Measurements from ENCODE around the gene RIOK2. TPM values are rescaled to one million over a fixed set of nuclear protein-coding genes. Genes with fewer than 3 reads are reported as not detected.

RIOK2 gene
- total and polyA plus RNA-seq, 10 of the 15 experiments (the other 5 are each of a cell fraction or from before 2014, with no cell fraction given): 23.0 to 69.1 (median 33.3) TPM

DNA sequence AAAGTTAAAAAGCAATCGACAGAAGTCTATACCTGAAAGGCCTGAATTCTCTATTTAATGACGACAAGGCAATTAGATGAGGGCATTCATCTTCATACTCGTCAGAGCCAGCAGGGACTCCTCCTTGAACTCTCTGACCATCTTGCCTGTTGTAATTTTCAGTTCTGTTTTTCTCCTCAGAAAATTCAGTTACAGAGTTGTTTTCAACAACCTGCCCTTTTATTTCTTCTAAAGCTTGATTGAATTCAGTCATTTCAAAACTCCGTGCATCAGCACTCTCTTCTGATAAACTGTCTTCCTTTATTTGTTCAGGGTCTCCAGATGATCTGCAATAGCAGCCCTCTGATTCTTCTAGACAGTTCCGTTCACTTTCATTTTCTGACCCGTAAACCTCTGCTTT lies 15.6 kb downstream of the RIOK2 start (continued):
- TF ChIP-seq, protein P1, sequence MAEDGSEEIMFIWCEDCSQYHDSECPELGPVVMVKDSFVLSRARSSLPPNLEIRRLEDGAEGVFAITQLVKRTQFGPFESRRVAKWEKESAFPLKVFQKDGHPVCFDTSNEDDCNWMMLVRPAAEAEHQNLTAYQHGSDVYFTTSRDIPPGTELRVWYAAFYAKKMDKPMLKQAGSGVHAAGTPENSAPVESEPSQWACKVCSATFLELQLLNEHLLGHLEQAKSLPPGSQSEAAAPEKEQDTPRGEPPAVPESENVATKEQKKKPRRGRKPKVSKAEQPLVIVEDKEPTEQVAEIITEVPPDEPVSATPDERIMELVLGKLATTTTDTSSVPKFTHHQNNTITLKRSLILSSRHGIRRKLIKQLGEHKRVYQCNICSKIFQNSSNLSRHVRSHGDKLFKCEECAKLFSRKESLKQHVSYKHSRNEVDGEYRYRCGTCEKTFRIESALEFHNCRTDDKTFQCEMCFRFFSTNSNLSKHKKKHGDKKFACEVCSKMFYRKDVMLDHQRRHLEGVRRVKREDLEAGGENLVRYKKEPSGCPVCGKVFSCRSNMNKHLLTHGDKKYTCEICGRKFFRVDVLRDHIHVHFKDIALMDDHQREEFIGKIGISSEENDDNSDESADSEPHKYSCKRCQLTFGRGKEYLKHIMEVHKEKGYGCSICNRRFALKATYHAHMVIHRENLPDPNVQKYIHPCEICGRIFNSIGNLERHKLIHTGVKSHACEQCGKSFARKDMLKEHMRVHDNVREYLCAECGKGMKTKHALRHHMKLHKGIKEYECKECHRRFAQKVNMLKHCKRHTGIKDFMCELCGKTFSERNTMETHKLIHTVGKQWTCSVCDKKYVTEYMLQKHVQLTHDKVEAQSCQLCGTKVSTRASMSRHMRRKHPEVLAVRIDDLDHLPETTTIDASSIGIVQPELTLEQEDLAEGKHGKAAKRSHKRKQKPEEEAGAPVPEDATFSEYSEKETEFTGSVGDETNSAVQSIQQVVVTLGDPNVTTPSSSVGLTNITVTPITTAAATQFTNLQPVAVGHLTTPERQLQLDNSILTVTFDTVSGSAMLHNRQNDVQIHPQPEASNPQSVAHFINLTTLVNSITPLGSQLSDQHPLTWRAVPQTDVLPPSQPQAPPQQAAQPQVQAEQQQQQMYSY (CRISPR knock-in tag; IDR thresholded peaks at IDR 0.05): no peak
- TF ChIP-seq KDM1A (IDR thresholded peaks at IDR 0.05; ENCODE audit: borderline replicate concordance): no peak
- peak; percentile 79 for TF ChIP-seq SPI1 (IDR thresholded peaks at IDR 0.05; ENCODE audit: borderline replicate concordance, insufficient read depth, low read depth, low read length)

DNA sequence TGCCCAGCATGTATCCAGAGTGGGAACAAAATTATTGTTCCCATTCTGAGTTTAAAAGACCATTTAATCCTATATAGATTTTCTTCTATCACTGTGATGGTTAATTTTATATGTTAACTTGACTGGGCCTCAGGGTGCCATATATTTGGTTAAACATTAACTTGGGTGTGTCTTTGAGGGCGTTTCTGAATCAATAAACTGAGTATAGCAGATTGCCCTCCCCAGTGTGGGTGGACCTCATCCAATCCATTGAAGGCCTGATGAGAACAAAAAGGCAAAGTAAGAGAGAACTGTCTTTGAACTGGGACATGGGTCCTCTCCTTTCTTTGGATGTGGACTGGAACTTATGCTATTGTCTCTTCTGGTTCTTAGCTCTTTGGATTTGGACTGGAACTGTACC lies 17.3 kb downstream of the RIOK2 start:
- no peaks in the 10 kb centered on the region for H3K27me3 ChIP-seq (replicated peaks in 1 of 2; ENCODE audit: control insufficient read depth in 2 of 2, insufficient read depth in 2 of 2, low read length in 1 of 2)
- SMC1A ChIA-PET (ENCODE audit: uncharacterized antibody, unreplicated experiment): interaction anchor here (0.8 to 14.7 kb wide), 10 partner anchors 17 to 551 kb away, joined by 3 to 178 read pairs (median 3); partner anchors contain the start of gene LIX1
- ATAC-seq (peak; percentile 6; the same call in 1 of the 3 replicates), DNase-seq (ENCODE audit: low read depth, low spot score) (no peak), FAIRE-seq (no peak)
- in situ Hi-C loops (cut with MboI): loop anchor here (10.0 kb wide), 1 partner anchor 551 kb away; no protein-coding TSS in a partner anchor
- peaks cover 2 to 9% of the 10 kb centered on the region in 2 experiments for H3K36me3 ChIP-seq (ENCODE audit: control insufficient read depth in 2 of 2, insufficient read depth in 2 of 2, low read length in 1 of 2)
- RAD21 ChIA-PET (ENCODE audit: unreplicated experiment): interaction anchor here (0.5 to 7.6 kb wide), 5 partner anchors 168 to 552 kb away, joined by 3 to 68 read pairs (median 3); no protein-coding TSS in a partner anchor
- no TSS peak for BruUV-seq (replicated peaks)
- intact Hi-C loops (cut with micrococcal nuclease; ENCODE audit: unreplicated experiment): no loop called here
- CTCF ChIA-PET: interaction anchor here (1.0 to 15.3 kb wide), 11 partner anchors 8 to 551 kb away, joined by 3 to 223 read pairs (median 8); partner anchors contain the start of genes ERAP1 and LIX1
- 41% methylated on average over 1 of the region's 1 CpG for WGBS (ENCODE audit: insufficient coverage, insufficient replicate concordance, low lambda C conversion rate, missing lambda C conversion rate)
- H3K9ac ChIP-seq (ENCODE audit: control insufficient read depth, insufficient read depth, low read length): no peak overlapping the region
- POLR2A ChIA-PET: interaction anchor here (1.6 kb wide), 1 partner anchor 15 kb away, joined by 3 read pairs; no protein-coding TSS in a partner anchor
- H3K4me1 ChIP-seq (ENCODE audit: control insufficient read depth, insufficient read depth, low read length): peaks cover 6% of the 10 kb centered on the region; the same call in 1 of the 2 replicates
- H3K4me3 ChIP-seq: no peak overlapping the region
- H3K79me2 ChIP-seq (ENCODE audit: control insufficient read depth, insufficient read depth, low read length): no peaks in the 10 kb centered on the region; the same call in 1 of the 2 replicates
- H3K9me3 ChIP-seq (replicated peaks; ENCODE audit: control insufficient read depth, insufficient read depth, low read length): no peaks in the 10 kb centered on the region
- H2AFZ ChIP-seq (ENCODE audit: control insufficient read depth, low read depth, low read length): no peak overlapping the region
- TF ChIP-seq HDGF (IDR thresholded peaks at IDR 0.05) (no peak), NFYA (IDR thresholded peaks at IDR 0.05; ENCODE audit: borderline replicate concordance, low read depth, low read length) (no peak), BRCA1 (IDR thresholded peaks at IDR 0.05; ENCODE audit: low read depth, low read length) (no peak)
- TF ChIP-seq, protein P2, sequence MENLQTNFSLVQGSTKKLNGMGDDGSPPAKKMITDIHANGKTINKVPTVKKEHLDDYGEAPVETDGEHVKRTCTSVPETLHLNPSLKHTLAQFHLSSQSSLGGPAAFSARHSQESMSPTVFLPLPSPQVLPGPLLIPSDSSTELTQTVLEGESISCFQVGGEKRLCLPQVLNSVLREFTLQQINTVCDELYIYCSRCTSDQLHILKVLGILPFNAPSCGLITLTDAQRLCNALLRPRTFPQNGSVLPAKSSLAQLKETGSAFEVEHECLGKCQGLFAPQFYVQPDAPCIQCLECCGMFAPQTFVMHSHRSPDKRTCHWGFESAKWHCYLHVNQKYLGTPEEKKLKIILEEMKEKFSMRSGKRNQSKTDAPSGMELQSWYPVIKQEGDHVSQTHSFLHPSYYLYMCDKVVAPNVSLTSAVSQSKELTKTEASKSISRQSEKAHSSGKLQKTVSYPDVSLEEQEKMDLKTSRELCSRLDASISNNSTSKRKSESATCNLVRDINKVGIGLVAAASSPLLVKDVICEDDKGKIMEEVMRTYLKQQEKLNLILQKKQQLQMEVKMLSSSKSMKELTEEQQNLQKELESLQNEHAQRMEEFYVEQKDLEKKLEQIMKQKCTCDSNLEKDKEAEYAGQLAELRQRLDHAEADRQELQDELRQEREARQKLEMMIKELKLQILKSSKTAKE (IDR thresholded peaks at IDR 0.05; ENCODE audit: low read depth, poor library complexity, severe bottlenecking): no peak
- TF ChIP-seq, protein P3, sequence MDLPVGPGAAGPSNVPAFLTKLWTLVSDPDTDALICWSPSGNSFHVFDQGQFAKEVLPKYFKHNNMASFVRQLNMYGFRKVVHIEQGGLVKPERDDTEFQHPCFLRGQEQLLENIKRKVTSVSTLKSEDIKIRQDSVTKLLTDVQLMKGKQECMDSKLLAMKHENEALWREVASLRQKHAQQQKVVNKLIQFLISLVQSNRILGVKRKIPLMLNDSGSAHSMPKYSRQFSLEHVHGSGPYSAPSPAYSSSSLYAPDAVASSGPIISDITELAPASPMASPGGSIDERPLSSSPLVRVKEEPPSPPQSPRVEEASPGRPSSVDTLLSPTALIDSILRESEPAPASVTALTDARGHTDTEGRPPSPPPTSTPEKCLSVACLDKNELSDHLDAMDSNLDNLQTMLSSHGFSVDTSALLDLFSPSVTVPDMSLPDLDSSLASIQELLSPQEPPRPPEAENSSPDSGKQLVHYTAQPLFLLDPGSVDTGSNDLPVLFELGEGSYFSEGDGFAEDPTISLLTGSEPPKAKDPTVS (IDR thresholded peaks at IDR 0.05; ENCODE audit: low read depth, low read length): no peak
- H4K20me1 ChIP-seq (ENCODE audit: control insufficient read depth, insufficient read depth): no peaks in the 10 kb centered on the region
- H3K27ac ChIP-seq (ENCODE audit: control insufficient read depth, insufficient read depth): no peak overlapping the region
- no peak overlapping the region for H3K4me2 ChIP-seq (ENCODE audit: control insufficient read depth, insufficient read depth)

All from GM12878 (cell line).